ENCODE data around the gene PNLIP.

The PNLIP gene

DNA sequence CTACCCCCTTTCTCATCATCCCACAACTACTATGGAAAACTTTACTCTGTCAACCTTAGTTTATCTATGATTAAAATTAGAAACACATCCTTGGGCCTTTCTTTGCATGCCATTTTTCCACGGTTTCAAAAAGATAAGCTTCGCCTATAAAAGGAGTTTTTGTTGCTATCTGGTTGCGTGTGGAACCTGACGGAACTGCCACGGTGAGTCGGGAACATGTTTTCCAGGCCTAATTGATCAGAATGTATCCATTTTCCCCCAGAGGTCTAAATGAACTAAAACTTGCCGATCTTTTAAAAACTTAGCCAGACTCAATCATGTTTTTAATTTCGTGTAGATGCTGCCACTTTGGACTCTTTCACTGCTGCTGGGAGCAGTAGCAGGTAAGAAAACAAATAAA is at the start of gene PNLIP:
TSS of gene PNLIP (plus strand) at position 176 of the 400 bp plus-strand sequence. CDS start at position 338, 162 bp downstream.
- no peak for DNase-seq

- DNase-seq: no peak
Measured at GRCh38 chr10:116504786-116505185, 40.9 kb upstream of the PNLIP start.

GRCh38 chr10:116510565-116510964 is 35.2 kb upstream of the PNLIP start:
- no peak for DNase-seq

DNA sequence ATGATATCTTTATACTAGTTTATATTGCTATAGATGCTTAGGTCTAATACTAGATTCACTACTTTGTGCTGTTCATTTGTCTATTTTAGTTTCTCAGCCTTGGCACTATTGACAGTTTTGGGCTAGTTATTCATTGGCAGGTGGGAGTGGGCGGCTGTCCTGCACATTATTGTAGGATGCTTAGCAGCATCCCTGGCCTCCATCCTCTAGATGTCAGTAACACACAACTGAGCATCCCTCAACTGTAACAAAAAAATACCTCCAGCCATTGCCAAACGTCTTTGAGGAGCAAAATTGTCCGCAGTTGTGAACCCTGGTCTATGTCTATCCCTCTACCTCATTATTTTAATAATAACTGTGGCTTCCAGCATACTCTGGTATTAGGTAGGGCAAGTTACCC is 34.4 kb upstream of the PNLIP start:
- DNase-seq: no peak

DNA sequence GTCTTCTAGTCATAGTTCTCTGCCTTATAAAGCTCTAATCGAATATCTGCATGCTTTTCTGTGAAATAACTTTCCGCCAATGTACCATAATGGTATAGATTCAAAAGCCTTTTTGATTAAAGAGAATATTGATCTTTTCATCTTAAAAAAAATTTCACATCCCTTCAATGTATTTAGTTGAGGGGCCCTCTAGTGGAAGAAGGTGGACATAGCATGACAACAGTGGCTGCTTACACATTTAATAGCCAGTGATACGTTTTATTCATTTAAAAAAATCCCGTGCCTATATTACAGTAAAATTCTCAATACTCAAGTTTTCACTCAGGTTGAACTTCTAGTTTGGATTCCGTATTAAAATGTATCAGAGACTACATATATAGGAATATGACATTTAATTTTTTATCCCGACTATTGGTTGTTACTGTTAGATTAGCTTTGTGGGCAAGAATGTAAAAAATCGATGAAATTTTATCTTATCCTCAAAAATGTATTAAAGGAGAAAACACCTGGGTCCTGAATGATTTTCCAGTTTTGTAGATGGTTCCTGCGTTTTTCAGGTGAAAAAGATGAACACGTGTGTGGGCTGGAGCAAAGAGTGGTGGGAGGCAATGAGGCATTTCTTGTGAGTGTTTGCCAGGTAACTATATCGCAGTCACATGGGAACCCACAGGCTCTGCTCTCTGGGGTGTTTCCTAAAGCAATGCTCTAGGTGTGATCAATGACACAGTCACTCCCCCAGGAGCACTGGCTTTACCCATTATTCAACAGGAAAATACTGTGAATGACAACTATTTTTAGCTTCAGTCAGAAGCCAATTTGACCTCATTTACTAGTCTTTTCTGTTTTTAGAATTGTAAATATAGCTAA is 24.1 kb upstream of the PNLIP start:
- peak; percentile 13 for DNase-seq

DNA sequence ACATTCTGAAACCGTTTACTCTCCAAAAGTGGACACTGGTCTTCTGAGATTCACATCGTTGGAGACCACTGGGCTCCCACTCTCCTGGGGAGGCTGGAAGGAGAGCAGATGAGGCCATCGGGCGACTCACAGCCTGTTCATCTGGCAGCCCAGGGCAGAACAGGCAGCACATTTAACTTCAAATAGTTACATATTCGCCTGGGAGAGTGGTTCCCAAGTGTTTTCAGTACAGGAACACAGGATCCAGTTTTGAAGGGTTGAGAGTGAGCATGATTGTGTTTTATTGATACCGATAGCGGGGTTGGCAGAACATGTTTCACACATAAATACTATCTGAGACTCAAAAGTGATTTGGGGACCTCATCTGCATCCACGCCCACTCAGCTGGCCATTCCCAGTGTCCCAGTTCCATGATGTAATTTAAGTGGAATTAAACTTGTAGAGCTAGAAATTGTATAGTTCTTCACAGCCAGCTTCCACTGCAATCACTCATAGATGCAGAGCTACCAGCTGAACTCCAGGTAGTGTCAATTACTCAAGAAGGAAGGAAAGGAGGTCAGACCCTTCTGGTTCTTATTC is 22.8 kb upstream of the PNLIP start:
- no peak for DNase-seq

DNA sequence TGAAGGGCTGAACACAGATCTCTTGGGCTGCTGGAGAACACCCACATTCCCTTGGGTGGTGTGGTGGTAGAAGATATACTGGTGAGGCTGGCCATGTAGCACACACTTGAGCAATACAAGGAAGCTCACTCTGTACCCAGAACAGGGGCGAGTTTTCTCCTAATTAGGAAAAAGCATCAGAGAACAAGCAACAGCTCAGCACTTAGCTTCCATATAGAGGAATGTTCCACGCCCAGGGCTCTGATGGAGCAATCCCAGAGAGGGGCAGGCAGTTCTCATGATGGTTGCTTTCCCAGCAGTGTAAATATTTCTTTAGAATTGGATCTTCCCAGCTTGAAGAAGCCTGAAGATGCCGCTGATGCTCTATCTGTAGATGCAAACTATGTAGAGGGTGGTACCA is 21.0 kb upstream of the PNLIP start:
- no peak for DNase-seq

DNA sequence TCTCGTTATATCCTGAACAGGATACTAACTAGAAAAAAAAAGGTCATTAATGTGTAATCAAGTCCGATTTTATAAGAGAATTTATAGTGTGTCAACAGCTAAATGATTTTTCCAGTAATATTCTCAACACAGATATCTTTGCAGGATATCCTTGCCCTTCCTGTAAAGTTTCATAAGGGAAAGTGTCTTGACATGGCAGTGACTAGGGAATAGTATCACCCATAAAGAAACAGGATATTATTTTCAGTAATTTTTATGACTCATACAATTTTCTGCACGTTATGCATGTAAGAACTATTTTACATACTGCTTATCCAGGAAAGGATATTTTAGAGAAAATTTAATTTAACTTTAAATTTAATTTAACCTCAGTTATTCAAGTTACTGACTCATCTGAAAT is 19.5 kb upstream of the PNLIP start:
- DNase-seq: no peak

DNA sequence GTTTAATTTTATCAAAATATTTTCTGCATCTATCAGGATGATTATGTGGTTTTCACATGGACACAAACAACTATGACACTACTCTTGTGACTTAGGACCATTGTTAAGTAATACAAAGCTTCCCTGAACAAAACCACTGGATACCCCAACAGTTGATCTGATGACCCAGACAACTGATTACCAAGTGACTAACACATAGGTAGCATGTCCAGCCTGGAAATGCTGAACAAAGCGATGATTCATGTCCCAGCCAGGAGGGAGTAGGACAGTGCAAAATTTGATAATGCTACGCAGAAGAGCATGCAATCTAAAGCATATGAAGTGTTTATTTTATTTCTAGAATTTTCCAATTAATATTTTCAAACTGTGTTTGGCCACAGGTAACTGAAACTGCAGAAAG is 8.9 kb upstream of the PNLIP start:
- no peak for DNase-seq

DNA sequence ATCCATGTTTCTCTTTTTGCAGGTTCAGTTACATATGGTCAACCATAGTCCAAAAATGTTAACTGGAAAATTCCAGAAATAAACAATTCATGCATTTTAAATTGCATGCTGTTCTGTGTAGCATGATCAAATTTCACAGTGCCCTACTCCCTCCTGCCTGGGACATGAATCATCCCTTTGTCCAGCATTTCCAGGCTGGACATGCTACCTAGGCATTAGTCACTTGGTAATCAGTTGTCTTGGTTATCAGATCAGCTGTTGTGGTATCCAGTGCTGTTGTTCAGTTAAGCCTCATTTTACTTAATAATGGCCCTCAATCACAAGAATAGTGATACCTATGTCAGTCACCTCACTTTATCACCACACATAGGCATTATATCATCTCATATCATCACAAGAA is 7.3 kb upstream of the PNLIP start:
- no peak for DNase-seq

- DNase-seq: no peak
Measured at GRCh38 chr10:116538992-116539391, 6.7 kb upstream of the PNLIP start.

DNA sequence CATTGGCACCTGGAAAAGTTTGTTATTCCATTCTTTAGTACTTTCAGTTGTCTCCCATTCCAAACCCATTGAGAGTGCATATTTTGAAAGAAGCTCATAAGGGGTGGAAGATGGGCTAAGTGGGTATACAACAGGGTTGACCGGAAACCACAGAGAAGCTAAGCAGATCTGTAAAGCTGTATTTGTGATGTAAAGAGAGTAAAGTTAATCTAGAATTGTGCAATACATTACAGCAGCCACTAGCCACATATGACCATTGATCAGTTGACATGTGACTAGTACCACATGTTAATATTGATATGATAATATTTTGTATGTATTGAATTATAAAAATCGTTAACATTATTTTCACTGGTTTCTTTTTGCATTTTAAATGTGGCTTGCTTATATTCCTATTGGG is 4.9 kb upstream of the PNLIP start:
- no peak for DNase-seq

DNA sequence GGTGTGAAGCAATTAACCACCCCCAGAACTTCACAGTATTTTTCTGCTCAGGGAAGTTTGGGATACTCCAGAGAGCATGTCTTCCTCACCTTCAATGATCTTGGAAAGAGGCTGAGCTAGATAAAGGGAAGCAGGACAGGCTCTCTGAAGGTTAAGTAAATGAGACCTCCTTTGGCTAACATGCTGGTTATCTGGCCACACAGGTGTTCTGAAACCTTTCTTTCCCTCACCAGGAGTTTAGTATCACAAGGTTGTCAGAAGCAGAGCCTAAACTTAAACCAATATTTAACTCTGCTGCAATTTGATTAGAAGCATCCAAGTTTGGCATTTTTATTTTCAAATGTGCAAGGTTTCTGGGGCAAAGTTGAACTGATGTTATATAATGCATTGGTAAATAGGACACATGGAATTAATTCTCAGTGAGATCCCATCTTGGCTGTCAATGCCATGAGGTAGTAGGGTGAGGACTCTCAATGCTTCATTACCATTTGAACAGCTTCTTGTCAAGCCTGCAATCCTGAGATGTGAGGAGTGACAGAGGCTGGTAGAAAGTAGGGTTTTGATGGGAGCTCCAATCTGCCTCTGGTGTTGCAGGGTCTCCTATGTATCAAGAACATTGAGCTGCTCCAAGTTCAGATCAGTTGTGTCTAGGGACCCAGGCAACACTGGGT is 3.6 kb upstream of the PNLIP start:
- DNase-seq: no peak

- no peak for DNase-seq
Measured at GRCh38 chr10:116545122-116545521, 609 bp upstream of the PNLIP start.

GRCh38 chr10:116548301-116548700 is 2.6 kb downstream of the PNLIP start:
- no peak for DNase-seq

- no peak for DNase-seq
Measured at GRCh38 chr10:116553378-116553980, 7.7 kb downstream of the PNLIP start.

- DNase-seq: no peak
Measured at GRCh38 chr10:116554628-116555027, 8.9 kb downstream of the PNLIP start.

DNA sequence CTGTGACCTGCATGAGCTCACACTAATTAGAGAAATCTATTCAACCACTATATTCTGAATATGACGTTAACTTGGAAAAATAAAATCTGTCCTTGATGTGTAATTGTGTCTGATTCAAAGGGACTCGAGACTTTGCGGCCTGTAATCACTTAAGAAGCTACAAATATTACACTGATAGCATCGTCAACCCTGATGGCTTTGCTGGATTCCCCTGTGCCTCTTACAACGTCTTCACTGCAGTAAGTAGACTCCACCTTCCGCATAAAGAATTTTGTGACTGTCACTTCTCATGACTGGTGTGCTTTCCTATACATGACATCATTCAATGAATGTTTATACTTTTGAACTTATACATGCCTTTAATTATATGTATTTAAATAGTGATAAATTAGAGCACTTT is 10.1 kb downstream of the PNLIP start:
- DNase-seq: no peak

DNA sequence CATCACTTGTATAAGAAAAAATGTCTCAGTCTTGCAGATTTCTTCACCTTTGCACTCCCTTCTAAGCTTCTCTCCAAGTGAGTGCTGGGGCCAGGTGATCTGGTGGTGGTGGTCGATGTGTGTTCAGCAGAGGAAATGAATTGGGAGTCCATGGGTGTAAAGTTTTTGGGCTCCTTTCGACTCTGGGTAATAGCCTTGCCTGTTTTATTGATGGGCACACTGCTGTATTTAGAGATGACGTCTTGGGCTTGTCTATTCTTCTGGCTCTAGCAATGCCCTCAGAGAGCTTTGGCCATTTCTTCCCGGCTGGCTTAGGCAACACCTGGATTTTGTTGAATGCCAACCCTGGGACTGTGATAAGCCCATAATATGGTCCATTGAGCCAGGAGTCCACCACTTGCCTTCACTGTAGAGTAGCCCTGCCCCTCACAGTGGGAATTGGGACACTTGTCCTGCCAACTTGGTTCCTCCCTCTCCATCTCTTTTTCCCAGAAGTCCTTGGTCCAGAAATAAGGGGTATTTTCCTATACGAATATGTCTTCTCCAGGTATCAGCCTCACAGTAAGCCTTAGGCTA is 11.7 kb downstream of the PNLIP start:
- DNase-seq: no peak

- no peak for DNase-seq
Measured at GRCh38 chr10:116565534-116565933, 19.8 kb downstream of the PNLIP start.

DNA sequence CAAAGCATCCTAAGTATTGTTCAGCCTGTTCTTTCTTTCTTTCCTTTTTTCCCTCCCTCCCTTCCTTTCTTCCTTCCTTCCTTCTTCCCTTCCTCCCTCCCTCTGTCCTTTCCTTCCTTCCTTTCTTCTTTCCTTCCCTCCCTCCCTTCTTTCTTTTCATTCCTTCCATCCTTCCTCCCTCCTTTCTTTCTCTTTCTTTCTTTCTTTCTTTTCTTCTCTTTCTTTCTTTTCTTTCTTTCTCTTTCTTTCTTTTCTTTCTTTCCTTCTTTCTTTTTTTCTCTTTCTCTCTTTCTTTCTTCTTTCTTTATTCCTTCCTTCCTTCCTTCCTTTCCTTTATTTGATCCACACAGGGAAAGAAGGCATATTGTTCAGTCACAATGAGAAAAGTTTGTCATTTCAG is 21.2 kb downstream of the PNLIP start:
- DNase-seq: no peak

GRCh38 chr10:116567335-116567734 is 21.6 kb downstream of the PNLIP start:
- no peak for DNase-seq

DNA sequence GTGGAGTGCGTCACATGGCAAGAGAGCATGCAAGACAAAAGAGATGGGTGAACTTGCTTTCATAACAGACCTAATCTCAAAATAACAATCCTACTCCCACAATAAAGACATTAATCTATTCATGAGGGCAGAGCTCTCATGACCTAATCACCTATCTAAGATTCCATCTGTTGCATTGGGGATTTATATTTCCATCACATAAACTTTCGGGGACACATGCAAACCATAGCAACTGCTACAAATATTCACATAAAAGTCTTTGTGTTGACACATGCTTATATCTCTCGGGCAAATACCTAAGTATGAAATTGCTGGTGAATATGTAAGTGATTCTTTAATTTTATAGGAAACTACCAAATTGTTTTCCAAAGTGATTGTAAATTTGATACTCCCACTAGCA is 29.1 kb downstream of the PNLIP start:
- no peak for DNase-seq
